Right renal cortex interstitium (tissue), 3 donors: ENCODE measurements around the gene TALDO1. TPM values are rescaled to one million over a fixed set of nuclear protein-coding genes. Genes with fewer than 3 reads are reported as not detected.

ENCODE experiments used
- DNase-seq, 3 donors: peaks; one replicate each; pipeline ENCODE4 v3.0.0-alpha.2; 2013; ENCODE audit warnings: low read depth in 3 of 3, low spot score in 2 of 3
- polyA plus RNA-seq, 3 donors: library from polyadenylated mRNA; unstranded; fragments of 120-200 nt; gene quantifications; one replicate each; pipeline ENCODE4 v1.2.1, GENCODE V29; 2013; ENCODE audit not compliant: insufficient read length in 3 of 3

Gene TALDO1
- polyA plus RNA-seq, 3 donors = 109 to 129 (median 120) TPM

DNA sequence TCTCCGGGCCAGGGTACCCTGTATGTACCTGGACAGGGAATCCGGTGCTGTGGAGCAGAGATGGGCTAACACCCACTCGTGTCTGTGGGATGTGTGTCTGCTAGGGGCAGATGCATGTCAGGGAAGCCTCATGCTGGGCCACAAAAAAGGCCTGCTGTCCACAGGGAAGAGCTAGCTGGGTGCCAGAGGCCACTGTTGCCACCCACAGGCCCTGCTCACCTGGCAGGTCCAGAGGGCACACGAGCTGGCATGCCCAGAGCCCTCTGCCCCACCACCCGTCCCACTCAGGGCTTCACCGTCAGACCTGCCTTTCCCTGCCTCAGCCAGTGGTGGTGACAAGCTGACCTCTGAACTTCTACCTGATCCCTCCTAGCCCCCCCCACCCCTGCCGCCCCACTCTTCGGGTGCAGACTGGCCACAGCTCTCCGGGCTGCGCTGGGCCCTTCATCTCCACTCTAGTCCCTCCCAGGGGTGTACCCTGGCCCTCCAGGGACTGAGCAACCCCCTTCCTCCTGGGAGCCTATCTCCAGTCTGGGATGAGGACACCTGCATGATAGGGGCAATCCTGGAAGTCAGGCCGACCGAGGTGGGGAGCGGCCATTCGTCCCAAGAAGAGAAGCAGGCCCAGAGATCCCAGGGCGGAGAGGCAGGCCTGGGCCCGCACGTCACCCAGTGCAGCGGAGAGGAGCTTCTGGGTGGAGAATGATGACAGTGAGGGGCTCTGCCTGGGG is 49.5 kb downstream of the TALDO1 start:
- no peak for DNase-seq

DNA sequence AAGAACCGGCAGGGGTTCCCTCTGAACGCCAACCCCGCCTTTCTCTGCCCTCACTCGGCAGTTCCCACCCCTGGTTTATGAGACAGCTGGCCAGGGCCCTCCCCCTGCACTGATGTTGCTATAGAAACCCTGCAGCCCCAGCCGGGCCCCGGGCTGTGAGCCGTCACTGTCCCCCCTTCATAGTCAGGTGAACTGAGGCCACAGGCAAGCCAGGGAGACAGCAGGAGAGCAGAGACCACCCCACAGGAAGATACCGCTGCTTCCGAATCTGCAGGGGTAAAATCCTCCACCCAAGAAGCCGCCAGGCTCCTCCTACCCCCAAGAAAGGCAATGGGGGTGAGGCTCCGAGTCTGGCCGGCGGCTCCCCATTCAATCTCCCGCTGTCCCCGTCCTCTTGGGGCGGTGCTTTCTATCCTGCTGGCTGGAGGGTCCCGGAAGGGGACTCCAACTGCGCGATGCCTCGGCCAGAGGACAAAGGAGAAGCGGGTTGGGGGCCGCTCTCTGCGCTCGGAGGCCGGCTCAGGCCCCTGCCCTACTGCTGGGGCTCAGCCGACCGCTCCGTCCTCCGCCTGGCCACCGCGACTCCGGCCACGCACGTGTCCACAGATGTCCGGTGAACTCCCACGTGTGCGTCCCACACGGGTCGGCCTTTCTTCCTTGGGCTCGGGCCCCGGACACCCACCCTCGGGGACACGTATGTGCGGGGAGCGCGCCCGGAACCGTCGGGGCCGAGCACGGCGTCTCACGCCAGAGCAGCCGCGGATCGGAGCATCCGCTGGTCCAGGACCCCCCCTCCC is 50.2 kb downstream of the TALDO1 start:
- DNase-seq = peak in 1 of 3 donors; percentile 70

DNA sequence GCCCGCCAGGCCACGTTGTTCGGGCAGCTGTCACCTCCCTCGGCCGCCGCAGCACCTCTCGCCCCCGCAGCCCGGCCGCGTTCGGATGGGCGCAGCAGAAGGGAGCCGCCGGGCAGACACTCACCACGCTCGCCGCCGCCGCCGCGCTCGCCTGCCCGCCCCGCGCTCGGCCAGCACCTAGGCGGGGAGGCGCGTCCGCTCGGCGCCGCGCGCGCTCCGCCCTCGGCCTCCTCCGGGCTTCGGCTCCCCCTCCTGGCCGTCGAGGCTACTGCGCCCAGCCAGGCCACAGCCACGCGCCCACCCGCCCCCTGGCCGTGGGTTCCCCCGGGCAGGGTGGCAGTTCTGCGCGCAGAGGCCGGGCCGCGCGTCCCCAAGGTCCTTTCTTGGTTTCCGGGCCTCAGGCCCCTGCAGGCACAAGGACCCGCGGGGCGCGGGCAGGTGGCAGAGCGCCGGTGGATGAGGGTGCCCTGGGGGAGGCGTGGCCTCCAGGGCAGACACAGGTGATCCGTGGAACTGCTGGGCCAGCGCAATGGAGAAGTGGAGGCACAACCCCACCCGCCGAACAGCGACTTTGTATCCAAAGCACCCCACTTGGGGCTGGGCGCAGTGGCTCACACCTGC is 50.9 kb downstream of the TALDO1 start, which contains the start of gene SLC25A22:
SLC25A22 (minus strand) TSS at position 189 of the 621 bp plus-strand sequence. CDS start 3,275 bp downstream, outside the sequence.
- DNase-seq = no peak

DNA sequence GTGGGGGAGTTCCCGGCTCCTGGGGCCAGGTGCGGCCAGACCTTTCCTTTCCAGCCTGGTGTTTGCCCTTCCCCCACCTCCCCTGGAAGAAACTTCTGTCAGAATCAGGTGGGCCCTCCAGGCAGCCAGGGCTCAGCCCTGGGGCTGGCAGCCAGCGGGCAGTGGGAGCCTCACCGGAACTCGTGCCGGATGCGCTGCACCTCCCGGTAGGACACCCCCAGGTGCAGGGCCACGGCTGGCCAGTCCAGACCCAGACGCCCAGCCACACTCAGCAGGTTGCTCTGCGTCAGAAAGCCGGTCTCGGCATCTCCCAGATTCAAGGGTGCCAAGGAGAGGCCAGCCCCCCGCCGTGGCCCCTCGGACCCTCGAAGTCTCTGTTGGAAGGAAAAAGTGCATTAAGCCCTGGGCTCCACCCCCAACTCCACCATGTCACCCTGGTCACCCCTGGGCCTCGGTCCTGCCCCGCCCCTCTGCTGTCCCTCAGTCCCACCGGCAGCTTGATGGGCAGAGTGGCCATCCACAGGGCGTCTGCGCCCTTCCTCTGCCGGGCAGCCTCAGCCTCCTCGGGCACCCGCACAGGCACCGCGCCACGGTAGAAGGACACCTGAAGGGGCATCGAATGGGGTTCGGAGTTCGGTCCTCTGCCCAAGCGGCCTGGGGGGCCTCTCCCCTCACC is 52.5 kb downstream of the TALDO1 start:
- no peak for DNase-seq

DNA sequence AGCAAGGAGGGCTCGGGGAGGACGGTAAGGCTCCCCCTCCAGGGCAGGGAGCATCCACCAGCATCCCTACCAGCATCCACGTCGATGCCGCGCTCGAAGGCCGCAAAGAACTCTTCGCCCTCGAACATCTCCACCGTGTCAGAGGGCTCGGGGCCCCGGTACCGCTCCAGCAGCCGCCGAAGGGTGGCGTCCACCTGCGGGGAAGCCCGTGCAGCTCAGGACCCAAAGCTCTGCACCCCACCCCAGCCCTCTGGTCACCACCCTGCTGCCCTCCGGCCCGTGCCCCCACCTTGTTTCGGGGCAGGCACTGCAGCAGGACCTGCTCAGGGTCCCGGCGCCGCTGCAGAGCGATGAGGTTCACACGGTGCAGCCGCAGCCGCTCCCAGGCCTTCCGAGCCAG is 53.2 kb downstream of the TALDO1 start:
- no peak for DNase-seq

DNA sequence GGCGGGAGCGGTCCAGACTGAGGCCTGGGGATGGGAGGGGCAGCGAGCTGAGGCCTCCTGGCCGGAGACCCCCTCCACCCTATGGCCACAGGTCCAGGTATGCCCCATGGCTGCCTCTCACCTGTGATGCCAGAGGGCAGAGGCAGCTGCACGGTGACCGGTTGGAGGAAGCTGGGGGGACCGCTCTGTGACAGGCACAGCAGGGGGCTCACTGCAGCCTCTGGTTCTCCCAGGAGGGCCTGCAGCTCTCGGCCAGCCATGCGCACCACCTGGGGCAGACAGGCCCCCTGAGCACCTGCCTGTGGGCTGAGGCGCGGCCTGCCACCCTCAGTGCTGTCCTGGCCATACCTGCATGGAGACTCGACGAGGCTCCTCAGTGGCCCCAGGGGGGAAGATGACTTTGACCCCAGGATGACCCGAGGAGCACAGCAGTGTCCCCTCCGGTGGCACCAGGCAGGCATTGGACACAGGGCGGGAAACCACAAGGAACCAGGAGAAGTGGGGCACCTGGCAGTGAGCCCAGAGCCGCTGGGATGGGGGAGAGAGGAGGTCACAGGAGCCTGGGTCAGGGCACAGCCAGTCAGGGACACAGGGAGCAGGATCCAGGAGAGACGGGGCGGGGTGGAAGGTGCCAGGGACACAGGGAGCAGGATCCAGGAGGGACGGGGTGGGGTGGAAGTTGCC is 54.0 kb downstream of the TALDO1 start:
- DNase-seq = no peak

DNA sequence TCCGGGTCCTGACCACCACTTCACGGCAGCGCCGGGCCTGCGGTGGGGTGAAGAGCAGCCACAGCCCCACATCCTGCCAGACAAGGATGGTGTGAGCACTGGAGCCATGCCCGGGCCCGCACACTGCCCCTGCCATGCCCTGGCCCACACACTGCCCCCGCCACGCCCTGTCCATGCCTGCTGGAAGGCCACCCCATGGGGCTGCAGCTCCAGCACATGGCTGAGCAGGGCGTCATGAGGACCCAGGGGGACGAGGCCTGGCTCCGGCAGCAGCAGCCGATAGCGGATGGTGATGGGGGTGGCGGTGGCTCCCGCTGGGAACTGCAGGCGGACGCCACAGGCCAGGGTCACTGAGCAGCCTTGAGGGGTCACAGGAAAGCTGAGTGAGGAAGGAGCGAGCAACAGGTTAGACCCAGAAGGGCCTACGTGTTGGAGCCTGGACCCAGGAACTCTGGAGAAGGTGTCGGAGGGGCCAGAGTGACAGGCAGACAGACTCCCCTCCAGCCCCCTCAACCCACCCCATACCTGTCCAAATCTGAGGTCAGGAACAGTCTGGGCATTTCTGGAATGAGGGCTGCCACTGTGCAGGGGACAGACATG is 54.9 kb downstream of the TALDO1 start:
- DNase-seq = no peak

DNA sequence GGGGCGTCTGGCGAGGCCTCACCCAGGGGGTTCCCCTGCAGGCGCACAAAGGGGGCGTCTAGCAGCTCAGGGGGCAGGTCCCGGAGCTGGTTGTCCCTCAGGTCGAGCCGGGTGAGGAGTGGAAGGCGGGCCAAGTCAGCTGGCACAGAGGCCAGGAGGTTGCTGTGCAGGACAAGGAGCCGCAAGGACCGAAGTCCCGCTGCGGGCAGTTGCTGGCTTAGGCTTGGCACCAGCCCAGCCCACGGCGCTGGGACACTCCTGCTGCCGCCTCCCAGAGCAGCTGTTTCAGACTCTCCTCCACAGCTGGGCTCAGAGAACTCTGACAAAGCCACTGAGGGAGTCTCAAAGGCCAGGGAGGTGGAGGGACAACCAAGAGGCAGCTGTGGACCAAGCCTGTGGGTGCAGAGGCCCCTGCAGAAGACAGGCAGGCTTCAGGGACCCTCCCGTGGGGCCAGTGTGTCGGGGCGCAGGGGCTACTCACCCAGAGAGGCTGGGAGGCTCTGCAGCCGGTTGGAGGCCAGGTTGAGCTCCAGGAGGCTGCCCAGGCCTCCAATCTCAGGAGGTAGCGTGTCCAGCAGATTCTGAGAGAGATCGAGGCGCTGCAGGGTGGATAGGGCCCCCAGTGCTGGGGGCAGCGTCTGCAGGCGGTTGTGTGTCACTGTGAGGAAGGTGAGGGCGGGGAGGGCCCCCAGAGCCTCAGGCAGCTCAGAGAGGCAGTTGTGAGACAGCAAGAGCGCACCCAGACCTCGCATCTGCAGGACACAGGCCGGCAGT is 55.6 kb downstream of the TALDO1 start:
- DNase-seq = no peak

DNA sequence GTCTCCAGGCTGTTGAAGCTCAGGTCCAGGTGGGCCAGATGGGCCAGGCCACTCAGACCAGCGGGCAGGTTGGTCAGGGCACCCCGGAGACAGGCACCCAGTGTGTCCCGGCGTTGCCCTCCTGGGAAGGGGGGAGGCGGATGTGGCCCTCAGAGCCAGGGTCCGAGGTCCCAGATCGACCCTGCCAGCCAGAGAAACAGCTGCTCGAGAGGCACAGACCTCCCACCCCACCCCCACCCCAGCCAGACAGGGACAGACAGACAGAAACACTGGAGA is 56.1 kb downstream of the TALDO1 start:
- DNase-seq = no peak

DNA sequence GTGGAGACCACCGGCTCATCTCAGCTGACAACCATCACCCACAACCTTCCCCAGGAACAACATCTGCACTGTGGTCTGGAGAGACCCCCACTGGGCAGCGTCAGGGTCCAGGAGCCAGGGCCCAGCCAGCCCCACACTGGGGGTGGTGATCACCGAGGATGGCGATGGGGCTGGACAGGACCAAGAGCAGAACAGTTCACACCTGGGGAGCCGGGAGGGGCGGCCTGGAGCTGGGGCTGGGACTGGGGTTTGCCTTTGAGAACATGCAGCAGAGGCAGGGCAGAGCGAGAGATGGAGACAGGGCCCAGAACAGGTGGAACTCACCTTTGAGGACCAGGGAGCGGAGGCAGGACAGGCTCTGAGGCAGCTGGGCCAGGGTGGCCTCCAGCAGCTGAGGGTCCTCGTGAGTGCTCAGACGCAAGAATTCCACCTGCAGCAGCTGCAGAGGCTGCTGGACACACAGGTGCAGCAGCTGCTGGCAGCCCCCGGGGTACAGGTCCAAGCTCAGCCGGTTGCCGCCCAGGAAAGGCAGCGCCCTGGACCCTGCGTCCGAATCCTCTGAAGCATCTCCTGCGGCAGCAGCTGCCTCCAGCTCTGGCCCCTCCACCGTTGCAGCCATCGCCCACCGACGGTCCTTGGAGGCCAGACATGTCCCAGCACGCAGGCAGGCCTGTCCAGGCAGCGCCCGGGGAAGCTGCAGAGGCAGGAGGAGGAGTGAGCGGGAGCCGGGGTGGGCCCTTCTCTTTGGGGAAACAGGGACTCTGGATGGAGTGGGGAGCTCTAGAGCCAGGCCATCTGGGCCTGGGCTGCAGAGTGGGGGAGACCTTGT is 56.7 kb downstream of the TALDO1 start:
- no peak for DNase-seq

DNA sequence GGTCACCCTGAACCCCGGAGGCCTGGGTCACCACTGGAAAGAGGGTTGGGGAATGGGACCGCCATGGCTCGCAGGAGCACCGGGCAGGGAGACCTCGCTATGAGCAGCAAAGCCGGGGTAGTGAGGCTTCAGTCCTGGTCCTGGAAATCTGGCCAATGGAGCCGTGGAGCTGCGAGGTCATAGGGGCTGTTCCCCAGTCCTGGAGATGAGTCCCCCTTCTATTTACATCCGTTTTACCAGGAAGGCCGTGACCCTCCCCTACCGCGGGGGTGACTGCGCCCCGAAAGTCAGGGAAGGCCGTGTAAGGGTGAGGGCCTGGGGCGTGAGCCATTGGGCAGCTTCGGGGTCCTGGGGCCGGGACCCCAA is 57.3 kb downstream of the TALDO1 start:
- no peak for DNase-seq

DNA sequence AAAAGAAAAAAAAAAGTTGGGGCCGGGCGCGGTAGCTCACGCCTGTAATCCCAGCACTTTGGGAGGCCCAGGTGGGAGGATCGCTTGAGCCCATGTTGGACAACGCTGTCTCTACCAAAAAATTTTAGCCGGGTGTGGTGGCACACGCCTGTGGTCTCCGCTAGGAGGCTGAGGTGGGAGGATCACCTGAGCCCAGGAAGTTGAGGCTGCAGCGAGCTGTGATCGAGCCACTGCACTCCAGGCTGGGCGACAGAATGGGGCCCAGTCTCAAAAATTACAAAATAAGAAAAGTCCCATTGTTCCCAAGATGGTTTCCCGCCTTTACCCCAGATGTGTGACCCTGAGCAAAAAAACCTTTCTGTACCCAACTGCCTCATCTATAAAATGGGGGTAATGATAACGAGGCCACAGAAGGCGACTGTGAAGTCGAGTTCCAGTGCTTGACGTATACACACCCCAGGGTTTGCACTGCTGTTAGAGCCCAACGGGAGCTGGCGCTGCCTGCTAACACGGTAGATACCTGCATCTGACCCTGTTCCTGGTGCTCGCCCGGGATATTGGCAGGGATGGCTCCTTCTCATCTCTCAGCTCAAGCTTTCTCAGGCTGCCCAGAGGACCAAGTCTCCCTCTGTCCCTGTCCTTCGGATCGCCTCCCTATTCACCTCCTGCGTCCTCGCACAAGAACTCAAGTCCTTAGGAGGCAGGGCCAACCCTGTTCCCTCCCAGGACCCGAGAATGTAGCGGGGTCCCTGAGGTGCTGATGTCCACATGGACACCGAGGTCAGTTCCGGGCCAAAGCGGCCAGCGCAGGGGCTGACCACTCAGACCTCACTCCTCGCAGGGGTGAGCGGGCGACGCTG is 61.4 kb downstream of the TALDO1 start:
- no peak for DNase-seq

DNA sequence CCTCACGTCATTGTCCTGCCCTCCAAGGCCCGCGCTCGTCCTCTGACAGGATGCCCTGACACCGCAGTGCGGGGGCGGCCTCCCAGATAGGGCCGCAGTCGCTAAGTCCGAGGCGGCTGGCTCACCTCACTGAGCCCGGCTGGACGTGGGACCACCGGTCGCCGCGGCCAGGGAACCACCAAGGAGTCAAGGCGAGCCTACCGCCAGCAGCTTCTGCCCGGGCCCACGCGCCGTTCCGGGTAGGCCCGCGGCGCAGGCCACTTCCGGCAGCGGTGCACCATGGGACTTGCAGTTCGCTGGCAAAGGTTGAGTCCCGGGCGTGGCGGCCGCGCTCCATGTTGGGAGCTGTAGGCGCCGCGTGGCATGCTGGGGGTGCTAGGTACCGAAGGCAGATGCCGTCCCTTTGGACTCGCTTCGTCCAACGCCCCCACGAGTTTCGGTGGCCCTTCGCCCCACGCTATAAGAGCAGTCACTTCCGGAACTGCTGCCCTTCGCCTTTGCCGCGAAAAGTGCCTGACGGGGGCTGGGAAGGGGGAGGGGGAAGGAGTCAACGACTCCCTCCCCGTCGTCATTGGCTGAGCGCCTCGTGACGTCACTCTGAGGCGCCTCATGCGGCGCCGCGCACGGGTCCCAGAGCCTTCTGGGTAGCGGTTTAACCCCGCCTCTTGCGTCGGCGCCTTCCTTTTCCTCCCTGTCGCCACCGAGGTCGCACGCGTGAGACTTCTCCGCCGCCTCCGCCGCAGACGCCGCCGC is 62.2 kb downstream of the TALDO1 start, which contains the start of gene RPLP2:
RPLP2 (plus strand) TSS at position 681 of the 753 bp plus-strand sequence. CDS start 268 bp downstream, outside the sequence.
- peak; percentile 94 to 98 (median 96) for DNase-seq

DNA sequence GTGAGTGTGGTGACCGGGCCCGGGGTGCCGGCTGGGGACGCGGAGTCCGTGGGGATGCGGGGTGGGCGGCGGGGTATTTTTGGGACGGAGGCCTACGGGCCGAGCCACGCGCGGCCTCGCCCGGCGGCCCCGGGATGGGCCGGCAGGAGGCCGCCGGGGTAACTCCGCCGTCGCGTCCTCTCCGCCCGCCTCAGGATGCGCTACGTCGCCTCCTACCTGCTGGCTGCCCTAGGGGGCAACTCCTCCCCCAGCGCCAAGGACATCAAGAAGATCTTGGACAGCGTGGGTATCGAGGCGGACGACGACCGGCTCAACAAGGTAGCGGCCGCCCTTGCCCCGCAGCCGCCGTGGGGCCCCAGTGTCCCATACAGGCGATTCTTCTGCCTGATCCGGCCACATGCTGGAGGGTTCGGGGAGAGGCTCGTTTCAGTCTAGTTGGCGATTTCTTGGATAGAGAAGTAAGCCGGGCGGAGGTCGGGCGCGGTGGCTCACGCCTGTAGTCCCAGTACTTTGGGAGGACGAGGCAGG is 62.8 kb downstream of the TALDO1 start:
- no peak for DNase-seq

DNA sequence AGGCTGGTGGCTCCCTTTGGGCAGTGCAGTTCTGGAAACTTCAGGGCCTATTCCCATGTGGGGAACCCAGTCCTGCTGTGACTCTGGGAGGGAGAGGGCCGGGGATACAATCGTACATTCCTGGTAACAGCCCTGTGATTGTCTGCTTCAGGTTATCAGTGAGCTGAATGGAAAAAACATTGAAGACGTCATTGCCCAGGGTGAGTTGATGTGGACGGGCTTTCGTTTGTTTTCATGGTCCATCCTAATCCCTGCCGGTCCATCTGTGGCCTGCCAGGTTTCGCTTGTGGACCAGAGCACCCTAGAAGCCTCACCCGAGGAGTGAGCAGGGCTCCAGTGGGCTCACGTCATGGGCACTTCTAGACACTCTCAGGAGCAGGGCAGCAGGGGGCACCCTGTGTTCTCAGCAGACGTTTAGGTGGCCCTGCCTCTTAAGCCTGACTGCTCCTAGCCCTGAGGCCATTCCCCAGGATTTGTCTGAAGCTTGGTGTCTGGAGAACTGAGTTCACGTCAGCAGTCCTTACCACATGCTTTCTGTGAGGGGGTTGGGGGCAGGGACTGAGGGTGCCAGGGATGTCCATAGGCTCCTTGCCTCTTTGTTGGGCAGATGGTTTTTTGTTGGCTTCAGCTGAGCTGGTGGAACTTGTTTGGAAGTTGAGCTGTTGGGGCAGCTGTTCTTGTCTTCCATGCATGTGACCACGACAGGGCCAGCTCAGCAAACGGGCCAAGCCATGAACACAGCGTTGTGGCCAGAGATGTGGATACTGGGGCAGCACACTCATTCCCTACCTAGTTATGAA is 64.4 kb downstream of the TALDO1 start:
- DNase-seq = no peak

DNA sequence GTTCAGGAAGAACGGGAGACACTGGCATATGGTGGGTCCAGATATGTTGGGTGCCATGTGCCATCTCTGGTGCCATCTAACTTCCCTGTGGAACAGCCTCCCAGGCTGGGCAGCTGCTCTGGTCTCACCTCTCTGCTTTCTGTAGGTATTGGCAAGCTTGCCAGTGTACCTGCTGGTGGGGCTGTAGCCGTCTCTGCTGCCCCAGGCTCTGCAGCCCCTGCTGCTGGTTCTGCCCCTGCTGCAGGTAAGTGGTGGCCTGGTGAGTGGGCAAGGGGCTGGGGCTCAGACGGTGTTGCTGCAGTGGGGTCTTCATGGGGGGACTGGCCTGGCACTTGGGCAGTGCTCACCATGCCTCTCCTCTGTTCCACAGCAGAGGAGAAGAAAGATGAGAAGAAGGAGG is 65.1 kb downstream of the TALDO1 start:
- no peak for DNase-seq
